Stimulated activated CD8-positive, alpha-beta memory T cell treated with anti-CD3 and anti-CD28 coated beads, Interleukin-7, amount 100 ng/mL, for 48 hours (primary cell): ENCODE measurements around the gene EPN2.

ENCODE experiments used
- DNase-seq, 2 donors: peaks; one replicate each; pipeline ENCODE4 v3.0.0-alpha.2; 2020; ENCODE audit warnings: low read depth in 1 of 2; ENCODE audit errors: extremely low read depth in 1 of 2

Gene EPN2

GRCh38 chr17:19362277-19363113, 125.3 kb downstream of the EPN2 start, which contains the start of gene B9D1:
Gene B9D1, minus strand, starts transcription at chr17:19362723. Its CDS starts 154 bp downstream, at chr17:19362569.
- DNase-seq: peak; percentile 84 to 86

DNA sequence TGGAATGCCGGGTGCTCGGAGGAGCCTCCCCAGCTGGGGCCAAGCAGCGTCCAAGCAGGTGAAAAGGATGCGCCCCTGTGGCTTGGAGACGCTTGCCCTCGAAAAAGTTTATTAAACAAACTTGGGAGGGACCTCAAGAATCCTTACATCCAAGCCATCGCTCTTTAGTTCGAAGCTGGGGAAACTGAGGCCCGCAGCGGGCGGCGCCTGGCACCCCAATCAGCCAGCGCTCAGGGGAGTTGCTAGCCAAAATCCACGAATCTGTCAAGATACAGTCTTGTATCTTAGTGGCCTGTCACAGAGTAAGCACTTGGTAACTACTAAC, 125.9 kb downstream of the EPN2 start:
- DNase-seq: no peak

- no peak for DNase-seq
Measured at GRCh38 chr17:19363460-19364035, 126.4 kb downstream of the EPN2 start.

DNA sequence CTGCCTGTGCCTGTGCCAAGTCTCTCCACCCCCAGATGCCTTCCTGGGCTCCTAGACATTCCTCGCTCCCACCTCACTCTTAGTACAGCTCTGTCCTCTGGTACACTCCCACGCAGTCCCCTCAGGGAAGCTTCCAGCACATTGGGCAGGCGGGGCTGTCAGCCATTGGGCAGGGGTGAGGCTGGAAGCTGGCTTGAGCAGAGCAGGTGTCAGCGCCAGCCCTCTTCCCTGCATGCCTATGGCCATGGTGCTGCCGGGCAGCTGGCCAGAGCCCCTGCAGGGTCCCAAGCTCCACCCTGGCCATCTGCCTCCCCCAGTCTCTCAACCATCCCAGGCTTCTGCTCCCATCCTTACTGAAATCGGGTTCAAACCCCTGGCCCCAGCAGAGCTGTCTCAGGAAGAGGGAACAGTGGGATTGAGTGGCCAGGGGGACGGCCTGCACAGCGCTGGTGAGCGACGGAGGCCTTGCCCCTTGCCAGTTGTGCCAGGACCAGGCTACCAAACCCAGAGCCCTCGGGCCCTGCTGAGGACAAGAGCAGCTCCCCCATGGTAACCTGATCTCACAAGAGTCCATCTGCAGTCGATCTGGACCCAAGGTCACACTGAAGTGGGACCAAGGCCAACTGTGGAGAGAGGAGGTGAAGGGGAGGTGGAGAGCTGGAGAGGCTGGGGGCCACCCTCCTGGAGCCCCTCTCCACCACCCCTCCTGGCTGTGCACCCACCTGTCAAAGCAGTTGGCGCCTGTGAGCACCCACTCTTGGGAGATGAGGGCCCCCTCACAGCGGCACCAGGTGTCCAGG, 127.7 kb downstream of the EPN2 start:
- DNase-seq: no peak

- DNase-seq: no peak
Measured at GRCh38 chr17:19365499-19365817, 128.3 kb downstream of the EPN2 start.

- no peak for DNase-seq
Measured at GRCh38 chr17:19365833-19366636, 128.9 kb downstream of the EPN2 start.

DNA sequence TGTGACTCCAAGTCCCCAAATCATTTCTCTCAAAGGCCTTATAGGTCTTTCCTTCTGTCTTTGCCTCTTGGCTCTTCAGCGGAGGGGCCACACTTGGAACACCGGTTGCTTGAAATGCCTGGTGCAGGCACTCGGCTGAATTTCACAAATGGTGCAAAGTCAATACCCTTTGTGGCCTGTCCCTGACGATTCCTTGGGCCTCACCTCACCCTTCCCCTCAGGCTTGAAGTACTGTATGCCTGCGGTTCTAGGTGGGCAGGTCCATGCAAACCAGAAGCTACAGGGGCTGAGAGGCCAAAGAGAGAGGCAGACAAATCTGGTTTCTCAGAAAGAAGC, 129.4 kb downstream of the EPN2 start:
- no peak for DNase-seq

- no peak for DNase-seq
Measured at GRCh38 chr17:19368229-19368628, 131.1 kb downstream of the EPN2 start.

GRCh38 chr17:19369107-19369778, 132.1 kb downstream of the EPN2 start:
- no peak for DNase-seq

- no peak for DNase-seq
Measured at GRCh38 chr17:19369846-19370492, 132.8 kb downstream of the EPN2 start.

DNA sequence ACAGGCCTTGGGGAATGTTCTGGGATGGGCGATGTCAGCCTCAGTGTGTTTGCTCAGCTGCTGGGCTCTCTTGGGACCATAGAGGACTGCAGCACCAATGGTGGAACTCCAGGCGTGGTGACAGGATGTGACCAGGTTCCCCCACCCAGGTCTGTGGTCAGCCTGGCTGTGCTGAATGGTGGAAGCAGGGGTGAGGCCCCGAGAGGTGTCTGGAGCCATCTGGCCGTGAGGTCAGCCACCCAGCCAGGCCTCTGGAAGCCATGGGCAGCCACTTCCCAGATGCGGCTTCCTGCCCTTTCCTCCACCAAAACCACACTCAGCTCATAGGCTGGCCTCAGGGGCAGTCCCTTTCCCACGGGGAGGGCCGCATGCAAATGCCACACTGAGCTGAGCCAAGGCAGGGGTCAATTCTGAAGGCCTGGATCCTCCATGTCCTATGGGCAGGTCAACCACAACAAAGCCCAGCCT, 133.4 kb downstream of the EPN2 start:
- no peak for DNase-seq

DNA sequence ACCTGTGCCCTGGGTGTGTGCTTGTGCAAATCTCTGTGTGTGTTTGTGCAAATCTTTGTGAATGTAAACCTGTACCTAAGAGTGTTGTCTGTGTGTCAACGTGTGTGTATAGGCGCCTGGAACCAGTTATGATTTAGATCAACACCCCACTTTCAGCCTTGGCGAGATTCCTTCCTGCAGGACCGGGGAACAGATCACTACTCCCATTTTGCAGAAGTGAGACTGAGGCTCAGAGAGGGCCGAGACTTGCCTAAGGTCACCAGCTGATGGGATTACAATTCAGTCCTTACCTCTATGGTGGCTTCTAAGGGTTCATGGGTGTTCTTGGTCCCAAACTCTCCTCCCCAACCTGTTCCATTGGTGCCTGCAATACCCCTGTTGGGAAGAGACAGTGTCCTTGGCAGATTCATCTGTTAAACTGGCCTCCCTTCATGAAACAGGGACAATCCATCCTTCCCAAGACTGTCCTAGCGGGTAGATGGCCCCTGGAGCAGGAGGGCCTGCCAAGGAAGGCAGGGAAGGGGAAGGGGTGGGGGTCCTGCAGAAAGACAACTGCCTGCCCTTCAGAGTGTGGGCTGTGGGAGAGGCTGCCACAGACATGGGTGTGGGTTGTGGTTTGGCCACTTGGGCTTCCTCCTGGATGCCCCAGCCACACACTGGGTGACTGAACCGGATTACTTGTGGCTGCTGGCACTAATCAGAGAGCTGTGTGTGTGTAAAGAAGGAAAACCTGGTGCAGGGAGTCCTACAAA, 134.3 kb downstream of the EPN2 start:
- no peak for DNase-seq

DNA sequence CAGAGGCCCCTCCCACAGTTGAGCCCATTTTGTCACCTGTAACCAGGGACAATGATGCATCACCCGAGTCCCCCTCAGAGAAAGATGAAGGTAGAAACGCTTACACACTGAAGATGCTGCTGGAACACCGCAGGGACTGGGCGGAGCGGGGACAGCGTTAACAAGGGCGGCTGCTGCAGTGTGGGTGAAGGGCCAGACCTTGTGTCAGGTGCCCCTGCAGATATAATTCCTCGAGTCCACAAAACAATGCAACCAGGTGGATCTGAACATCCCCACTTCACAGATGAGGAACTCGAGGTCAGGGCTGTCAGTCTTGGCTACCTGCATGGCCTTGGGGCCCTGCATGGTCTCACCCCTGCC, 134.8 kb downstream of the EPN2 start:
- DNase-seq: no peak

DNA sequence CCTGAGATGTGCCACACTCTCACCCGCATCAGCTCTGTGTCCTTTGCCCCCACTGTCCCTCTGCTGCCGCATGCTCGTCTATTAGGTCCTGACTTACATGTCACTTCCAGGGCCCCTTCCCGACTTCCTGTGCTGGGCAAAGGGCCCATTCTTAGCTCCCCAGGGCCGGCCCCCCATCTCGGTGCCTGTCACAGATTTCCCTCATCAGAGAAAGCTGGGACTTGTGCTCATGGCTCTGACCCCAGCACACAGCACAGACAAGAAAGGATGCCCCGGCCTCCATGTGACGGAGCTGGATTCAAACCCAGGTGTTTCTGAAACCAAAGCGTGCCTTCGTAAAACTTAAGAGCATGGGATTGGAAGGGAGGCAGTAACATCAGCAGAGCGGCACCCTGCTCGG, 135.3 kb downstream of the EPN2 start:
- no peak for DNase-seq

DNA sequence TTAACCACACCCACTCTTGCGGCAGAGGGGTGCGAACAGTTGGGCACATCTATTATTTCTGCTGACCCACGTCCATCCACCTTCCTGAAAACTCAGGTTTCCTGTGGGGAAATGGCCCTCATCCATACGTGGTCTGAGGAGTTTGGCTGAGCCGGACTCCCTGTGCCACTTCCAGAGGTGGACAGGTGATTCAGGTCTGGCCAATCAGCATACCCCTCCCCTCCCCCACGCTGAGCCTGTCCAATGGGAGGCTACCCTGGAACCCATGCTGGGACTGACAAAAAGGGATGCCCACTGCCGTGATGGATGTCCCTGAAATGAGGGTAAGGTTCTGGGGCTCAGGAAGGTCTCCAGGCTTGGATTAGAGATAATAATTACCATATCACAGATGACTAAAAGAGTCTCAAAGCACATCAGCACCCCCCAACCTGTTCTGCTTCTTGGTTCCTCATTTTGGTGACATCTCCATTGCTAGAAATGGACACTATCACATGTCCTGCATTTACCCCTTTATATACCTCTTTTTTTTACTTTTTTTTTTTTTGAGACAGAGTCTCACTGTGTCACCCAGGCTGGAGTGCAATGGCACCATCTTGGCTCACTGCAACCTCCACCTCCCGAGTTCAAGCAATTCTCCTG, 135.8 kb downstream of the EPN2 start:
- no peak for DNase-seq

DNA sequence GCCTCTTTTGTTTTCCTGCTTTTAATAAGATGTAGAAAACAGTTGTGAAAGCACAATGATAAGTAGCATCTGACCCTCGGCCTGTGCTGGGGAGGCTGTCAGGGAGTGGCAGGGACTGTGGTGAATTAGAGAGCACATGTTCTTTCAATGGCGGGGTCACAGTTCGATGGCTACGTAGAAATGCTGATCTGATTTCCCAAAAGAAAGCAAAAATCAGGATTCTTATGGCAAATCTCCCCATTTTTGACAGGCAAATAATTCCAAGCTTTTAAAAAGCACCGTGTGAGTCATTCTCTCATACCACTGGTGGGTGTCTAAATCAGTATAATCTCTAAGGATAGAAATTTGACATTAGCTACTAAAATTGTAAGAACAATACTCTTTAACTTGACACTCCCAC, 137.0 kb downstream of the EPN2 start:
- DNase-seq: no peak

DNA sequence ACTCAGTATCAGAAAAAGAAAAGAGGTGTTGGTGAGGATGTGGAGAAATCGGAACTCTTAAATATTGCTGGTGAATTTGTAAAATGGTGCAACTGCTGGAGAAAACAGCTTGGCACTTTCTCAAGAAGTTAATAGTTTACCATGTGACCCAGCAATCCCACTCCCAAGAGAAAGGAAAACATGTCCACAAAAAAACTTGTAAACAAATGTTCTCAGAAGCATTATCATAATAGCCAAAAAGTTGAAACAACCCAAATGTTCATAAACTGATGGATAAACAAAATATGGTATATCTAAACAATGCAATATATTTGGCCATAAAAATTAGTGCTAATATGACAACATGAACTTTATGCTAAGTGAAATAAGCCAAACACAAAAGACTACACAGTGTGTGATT, 138.6 kb downstream of the EPN2 start:
- no peak for DNase-seq

DNA sequence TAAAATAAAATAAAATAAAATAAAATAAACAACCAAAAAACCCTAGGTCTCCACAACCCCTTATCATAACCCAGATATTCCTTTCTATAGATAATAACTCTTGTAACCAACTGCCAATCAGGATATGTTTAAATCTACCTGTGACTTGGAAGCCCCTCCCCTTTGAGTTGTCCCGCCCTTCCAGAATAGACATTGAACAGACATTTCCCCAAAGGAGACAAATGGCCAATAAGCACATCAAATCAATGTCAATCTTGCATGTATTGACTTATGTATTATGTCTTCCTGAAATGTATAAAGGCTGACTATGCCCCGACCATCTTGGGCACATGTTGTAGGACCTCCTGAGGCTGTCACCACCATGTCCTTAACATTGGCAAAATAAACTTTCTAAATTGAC, 139.6 kb downstream of the EPN2 start:
- no peak for DNase-seq
